Measurements from ENCODE around the gene TRPC3.

- TF ChIP-seq POLR2A (IDR thresholded peaks at IDR 0.05) = no peak
- TF ChIP-seq CTCF (IDR thresholded peaks at IDR 0.05) = no peak
- no peak for TF ChIP-seq POLR2AphosphoS5 (IDR thresholded peaks at IDR 0.05; ENCODE audit: insufficient read depth in 1 of 2, low read depth in 1 of 2)
Observed at GRCh38 chr4:121957266-121957665, 5.4 kb upstream of the TRPC3 start.

All from vagina (tissue), 2 donors.